Lower leg skin (tissue), 3 donors: ENCODE measurements around the gene ARHGAP24.

Source experiments
- CTCF ChIP-seq, 3 donors: fragments of 450-650 bp; IDR thresholded peaks; one replicate each; pipeline ENCODE4 v1.5.1; 2016; ENCODE audit warnings: antibody characterized with exemption in 3 of 3, mild to moderate bottlenecking in 3 of 3, moderate library complexity in 2 of 3
- POLR2A ChIP-seq, 2 donors: fragments of 450-650 bp; IDR thresholded peaks; one replicate each; pipeline ENCODE4 v1.6.1; 2016 to 2017; ENCODE audit warnings: antibody characterized with exemption in 2 of 2, mild to moderate bottlenecking in 1 of 2, moderate library complexity in 1 of 2

GRCh38 chr4:85929961-85930665 is 455.2 kb downstream of the ARHGAP24 start:
- no peak for TF ChIP-seq CTCF (IDR thresholded peaks at IDR 0.05)
- TF ChIP-seq POLR2A (IDR thresholded peaks at IDR 0.05): no peak
